GM21360 (cell line): ENCODE results near the gene PCDHA9.
"Not testable (repeated sequence)": the region's sequence is repeated elsewhere in the genome, so short reads cannot be mapped to it uniquely, and the experiment has no call there.

ENCODE experiments used
- ATAC-seq: cut with Tn5 transposase; IDR thresholded peaks from one replicate; pipeline ENCODE4 v1.9.1; 2021; ENCODE audit warnings: mild to moderate bottlenecking, moderate library complexity; ENCODE audit not compliant: unreplicated experiment

Gene PCDHA9

DNA sequence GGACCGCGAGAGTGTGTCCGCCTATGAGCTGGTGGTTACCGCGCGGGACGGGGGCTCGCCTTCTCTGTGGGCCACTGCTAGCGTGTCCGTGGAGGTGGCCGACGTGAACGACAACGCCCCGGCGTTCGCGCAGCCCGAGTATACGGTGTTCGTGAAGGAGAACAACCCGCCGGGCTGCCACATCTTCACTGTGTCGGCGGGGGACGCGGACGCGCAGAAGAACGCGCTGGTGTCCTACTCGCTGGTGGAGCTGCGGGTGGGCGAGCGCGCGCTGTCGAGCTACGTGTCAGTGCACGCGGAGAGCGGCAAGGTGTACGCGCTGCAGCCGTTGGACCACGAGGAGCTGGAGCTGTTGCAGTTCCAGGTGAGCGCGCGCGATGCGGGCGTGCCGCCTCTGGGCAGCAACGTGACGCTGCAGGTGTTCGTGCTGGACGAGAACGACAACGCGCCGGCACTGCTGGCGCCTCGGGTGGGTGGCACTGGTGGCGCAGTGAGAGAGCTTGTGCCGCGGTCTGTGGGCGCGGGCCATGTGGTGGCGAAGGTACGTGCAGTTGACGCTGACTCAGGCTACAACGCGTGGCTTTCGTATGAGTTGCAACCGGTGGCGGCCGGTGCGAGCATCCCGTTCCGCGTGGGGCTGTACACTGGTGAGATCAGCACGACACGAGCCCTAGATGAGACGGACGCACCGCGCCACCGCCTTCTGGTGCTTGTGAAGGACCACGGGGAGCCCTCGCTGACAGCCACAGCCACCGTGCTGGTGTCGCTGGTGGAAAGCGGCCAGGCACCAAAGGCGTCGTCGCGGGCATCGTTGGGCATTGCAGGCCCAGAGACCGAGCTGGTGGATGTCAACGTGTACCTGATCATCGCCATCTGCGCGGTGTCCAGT lies 12.3 kb upstream of the PCDHA9 start:
- ATAC-seq = no peak

DNA sequence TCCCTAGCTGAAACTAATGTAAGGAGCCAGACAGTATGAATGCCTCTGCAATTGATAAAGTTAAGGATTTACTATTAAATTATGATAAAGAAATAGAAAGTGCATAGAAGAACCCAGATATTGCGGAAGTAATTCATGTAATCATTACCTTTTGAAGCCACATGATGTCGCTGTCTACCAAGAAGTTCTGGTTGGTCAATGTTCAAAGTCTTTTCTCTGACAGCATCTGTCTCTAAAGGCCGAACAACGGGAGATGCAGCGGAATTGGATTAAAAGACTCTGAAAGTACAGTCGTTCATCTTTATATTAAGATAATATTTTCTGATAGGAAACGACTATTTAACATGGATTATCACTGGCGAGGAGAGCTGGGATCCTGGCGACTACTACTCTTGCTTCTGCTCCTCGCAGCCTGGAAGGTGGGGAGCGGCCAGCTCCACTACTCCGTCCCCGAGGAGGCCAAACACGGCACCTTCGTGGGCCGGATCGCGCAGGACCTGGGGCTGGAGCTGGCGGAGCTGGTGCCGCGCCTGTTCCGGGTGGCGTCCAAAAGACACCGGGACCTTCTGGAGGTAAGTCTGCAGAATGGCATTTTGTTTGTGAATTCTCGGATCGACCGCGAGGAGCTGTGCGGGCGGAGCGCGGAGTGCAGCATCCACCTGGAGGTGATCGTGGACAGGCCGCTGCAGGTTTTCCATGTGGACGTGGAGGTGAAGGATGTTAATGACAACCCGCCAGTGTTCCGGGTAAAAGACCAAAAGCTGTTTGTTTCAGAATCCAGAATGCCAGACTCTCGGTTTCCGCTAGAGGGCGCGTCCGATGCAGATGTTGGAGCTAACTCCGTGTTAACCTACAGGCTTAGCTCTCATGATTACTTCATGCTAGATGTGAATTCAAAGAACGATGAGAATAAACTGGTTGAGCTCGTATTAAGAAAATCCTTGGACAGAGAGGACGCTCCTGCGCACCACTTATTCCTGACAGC lies 6.9 kb upstream of the PCDHA9 start, which contains the start of gene PCDHA8:
Gene PCDHA8, plus strand, starts transcription at position 210 of the 985 bp plus-strand sequence. Its CDS starts 135 bp downstream, at position 345.
- ATAC-seq = no peak

DNA sequence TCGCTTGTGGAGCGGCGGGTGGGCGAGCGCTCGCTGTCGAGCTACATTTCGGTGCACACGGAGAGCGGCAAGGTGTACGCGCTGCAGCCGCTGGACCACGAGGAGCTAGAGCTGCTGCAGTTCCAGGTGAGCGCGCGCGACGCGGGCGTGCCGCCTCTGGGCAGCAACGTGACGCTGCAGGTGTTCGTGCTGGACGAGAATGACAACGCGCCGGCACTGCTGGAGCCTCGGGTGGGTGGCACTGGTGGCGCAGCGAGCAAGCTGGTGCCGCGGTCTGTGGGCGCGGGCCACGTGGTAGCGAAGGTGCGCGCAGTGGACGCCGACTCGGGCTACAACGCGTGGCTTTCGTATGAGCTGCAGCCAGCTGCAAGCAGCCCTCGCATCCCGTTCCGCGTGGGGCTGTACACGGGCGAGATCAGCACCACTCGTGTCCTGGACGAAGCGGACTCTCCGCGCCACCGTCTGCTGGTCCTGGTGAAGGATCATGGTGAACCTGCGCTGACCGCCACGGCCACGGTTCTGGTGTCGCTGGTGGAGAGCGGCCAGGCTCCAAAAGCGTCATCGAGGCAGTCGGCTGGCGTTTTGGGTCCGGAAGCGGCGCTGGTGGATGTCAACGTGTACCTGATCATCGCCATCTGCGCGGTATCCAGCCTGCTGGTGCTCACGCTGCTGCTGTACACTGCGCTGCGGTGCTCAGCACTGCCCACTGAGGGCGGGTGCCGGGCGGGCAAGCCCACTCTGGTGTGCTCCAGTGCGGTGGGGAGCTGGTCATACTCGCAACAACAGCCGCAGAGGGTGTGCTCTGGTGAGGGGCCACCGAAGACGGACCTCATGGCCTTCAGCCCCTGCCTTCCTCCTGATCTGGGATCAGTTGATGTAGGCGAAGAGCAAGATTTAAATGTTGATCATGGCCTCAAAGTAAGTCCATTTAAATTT lies 5.1 kb upstream of the PCDHA9 start:
- no peak for ATAC-seq

DNA sequence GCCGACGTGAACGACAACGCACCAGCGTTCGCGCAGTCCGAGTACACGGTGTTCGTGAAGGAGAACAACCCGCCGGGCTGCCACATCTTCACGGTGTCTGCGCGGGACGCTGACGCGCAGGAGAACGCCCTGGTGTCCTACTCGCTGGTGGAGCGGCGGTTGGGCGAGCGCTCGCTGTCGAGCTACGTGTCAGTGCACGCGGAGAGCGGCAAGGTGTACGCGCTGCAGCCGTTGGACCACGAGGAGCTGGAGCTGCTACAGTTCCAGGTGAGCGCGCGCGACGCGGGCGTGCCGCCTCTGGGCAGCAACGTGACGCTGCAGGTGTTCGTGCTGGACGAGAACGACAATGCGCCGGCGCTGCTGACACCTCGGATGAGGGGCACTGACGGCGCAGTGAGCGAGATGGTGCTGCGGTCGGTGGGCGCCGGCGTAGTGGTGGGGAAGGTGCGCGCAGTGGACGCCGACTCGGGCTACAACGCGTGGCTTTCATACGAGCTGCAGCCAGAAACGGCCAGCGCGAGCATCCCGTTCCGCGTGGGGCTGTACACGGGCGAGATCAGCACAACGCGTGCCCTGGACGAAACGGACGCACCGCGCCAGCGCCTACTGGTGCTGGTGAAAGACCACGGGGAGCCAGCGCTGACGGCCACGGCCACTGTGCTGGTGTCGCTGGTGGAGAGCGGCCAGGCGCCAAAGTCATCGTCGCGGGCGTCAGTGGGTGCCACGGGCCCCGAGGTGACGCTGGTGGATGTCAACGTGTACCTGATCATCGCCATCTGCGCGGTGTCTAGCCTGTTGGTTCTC lies 1.9 kb downstream of the PCDHA9 start:
- not testable (repeated sequence) for ATAC-seq

DNA sequence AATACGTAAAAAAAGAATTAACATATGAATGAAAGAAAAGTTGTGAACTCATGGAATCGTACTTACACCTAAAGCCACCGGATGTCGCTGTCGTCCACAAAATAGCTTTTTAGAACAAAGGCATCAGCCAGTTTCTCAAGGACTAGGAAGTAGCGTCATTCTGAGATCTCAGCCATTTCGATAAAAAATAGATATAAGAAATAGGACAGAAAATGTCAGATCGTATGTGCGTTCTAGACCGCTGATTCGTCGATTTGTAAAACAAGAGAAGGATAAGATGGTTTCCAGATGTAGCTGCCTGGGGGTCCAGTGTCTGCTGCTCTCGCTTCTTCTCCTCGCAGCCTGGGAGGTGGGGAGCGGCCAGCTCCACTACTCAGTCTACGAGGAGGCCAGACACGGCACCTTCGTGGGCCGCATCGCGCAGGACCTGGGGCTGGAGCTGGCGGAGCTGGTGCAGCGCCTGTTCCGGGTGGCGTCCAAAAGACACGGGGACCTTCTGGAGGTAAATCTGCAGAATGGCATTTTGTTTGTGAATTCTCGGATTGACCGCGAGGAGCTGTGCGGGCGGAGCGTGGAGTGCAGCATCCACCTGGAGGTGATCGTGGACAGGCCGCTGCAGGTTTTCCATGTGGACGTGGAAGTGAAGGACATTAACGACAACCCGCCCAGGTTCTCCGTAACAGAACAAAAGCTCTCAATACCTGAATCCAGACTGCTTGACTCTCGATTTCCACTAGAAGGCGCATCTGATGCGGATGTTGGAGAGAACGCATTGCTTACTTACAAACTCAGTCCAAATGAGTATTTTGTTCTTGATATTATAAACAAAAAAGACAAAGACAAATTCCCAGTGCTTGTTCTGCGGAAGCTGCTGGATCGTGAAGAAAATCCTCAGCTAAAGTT lies 7.8 kb downstream of the PCDHA9 start, which contains the start of gene PCDHA10:
Gene PCDHA10, plus strand, starts transcription at position 126 of the 903 bp plus-strand sequence. Its CDS starts 152 bp downstream, at position 278.
- no peak for ATAC-seq

DNA sequence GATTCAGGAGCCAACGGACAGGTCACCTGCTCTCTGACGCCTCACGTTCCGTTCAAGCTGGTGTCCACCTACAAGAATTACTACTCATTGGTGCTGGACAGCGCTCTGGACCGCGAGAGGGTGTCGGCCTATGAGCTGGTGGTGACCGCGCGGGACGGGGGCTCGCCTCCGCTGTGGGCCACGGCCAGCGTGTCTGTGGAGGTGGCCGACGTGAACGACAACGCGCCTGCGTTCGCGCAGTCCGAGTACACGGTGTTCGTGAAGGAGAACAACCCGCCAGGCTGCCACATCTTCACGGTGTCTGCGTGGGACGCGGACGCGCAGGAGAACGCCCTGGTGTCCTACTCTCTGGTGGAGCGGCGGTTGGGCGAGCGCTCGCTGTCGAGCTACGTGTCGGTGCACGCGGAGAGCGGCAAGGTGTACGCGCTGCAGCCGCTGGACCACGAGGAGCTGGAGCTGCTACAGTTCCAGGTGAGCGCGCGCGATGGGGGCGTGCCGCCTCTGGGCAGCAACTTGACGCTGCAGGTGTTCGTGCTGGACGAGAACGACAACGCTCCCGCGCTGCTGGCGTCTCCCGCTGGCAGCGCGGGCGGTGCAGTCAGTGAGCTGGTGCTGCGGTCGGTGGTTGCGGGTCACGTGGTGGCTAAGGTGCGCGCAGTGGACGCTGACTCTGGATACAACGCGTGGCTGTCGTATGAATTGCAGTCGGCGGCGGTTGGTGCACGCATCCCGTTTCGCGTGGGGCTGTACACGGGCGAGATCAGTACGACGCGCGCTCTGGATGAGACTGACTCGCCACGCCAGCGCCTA lies 9.2 kb downstream of the PCDHA9 start:
- ATAC-seq = no peak

DNA sequence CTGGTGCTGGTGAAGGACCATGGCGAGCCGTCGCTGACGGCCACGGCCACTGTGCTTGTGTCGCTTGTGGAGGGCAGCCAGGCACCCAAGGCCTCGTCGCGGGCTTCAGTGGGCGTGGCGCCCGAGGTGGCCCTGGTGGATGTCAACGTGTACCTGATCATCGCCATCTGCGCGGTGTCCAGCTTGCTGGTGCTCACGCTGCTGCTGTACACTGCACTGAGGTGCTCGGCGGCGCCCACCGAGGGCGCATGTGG lies 9.7 kb downstream of the PCDHA9 start:
- ATAC-seq = no peak

DNA sequence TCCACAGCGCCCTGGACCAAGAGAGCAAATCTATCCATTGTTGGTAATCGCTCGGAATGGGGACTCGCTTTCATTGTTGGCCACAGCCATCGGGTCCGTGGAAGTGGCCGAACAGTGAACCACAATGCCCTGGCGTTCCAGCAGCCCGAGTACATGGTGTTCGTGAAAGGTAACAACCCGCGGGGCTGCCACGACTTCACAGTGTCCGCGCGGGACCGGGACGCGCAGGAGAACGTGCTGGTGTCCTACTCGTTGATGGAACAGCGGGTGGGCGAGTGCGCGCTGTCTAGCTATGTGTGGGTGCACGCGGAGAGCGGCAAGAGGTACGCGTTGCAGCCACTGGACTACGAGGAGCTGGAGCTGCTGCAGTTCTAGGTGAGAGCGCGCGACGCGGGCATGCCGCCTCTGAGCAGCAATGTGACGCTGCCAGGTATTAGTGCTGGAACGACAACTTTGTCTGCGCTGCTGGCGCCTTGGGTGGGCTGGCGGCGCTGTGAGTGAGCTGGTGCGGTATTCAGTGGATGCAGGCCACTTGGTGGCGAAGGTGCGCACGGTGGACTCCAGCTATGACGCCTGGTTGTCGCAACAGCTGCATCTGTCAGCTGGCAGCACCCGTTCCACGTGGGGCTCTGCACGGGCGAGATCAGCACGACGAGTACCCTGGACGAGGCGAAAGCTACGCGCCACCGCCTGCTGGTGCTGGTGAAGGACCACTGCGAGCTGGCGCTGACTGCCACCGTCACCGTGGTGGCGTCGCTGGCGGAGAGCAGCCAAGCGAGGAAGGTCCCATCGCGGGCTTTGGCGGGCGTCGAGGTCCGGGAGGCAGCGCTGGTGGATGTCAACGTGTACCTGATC lies 14.5 kb downstream of the PCDHA9 start:
- no peak for ATAC-seq

DNA sequence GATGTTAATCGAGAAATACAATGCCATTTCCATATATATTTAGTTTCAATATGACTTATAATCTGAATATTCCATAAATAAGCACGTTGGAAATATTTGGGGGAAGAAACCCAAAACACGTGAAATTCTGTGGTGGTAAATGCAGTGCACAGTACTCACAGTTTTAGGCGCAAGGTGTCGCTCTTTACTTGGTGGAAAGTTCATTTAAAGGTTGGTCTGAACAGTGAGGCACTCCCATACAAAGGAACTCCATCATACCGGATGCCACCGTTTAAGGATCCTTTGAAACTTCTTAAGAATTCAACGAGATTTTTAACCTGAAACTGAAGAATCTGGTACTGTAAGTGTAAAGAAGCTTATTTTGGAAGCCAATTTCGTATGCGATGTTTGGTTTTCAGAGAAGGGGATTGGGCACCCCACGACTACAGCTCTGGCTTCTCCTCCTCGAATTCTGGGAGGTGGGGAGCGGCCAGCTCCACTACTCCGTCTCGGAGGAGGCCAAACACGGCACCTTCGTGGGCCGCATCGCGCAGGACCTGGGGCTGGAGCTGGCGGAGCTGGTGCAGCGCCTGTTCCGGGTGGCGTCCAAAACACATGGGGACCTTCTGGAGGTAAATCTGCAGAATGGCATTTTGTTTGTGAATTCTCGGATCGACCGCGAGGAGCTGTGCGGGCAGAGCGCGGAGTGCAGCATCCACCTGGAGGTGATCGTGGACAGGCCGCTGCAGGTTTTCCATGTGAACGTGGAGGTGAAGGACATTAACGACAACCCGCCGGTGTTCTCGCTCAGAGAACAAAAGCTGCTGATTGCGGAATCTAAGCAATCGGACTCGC lies 20.8 kb downstream of the PCDHA9 start, which contains the start of gene PCDHA11:
Gene PCDHA11, plus strand, starts transcription at position 237 of the 834 bp plus-strand sequence. Its CDS starts 147 bp downstream, at position 384.
- no peak for ATAC-seq

DNA sequence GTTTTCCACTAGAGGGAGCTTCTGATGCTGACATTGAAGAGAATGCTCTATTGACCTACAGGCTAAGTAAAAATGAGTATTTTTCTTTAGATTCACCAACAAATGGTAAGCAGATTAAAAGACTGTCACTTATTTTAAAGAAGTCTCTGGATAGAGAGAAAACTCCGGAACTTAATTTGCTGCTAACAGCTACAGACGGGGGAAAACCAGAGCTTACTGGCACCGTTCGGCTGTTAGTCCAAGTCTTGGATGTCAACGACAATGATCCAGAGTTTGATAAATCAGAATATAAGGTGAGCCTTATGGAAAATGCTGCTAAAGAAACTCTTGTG lies 21.3 kb downstream of the PCDHA9 start:
- no peak for ATAC-seq

DNA sequence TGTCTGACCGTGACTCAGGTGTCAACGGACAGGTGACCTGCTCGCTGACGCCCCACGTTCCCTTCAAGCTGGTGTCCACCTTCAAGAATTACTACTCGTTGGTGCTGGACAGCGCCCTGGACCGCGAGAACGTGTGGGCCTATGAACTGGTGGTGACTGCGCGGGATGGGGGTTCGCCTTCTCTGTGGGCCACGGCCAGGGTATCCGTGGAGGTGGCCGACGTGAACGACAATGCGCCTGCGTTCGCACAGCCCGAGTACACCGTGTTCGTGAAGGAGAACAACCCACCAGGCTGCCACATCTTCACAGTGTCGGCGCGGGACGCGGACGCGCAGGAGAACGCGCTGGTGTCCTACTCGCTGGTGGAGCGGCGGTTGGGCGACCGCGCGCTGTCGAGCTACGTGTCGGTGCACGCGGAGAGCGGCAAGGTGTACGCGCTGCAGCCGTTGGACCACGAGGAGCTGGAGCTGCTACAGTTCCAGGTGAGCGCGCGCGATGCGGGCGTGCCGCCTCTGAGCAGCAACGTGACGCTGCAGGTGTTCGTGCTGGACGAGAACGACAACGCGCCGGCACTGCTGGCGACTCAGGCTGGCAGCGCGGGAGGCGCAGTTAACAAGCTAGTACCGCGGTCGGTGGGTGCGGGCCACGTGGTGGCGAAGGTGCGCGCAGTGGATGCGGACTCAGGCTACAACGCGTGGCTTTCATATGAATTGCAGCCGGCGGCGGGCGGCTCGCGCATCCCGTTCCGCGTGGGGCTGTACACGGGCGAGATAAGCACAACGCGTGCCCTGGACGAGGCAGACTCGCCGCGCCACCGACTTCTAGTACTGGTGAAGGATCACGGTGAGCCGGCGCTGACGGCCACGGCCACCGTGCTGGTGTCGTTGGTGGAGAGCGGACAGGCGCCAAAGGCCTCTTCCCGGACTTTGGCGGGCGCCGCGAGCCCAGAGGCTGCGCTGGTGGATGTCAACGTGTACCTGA lies 22.3 kb downstream of the PCDHA9 start:
- ATAC-seq = no peak

DNA sequence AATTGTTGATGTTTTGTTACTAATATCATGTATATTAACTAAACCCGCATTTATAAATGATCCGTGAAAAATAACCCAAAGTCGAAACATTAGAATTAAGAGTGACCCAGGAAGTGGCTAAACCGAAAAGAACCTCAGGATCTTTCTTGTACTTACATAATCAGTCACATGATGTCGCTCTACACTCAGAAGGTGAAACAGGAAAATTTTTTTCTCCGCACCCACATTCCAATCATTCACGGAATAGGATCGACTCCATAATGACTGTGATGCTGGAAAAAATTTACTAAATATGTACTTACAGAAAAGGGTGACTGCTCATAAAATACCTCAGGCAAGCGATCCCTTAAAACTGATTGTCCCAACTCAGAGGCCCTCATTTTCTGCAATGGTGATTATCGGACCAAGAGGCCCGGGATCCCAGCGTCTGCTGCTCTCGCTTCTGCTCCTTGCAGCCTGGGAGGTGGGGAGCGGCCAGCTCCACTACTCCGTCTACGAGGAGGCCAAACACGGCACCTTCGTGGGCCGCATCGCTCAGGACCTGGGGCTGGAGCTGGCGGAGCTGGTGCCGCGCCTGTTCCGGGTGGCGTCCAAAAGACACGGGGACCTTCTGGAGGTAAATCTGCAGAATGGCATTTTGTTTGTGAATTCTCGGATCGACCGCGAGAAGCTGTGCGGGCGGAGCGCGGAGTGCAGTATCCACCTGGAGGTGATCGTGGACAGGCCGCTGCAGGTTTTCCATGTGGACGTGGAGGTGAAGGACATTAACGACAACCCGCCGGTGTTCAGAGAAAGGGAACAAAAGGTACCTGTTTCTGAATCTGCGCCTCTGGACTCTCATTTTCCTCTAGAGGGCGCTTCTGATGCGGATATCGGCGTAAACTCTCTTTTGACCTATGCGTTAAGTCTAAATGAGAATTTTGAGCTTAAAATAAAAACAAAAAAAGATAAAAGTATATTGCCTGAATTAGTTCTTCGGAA lies 27.2 kb downstream of the PCDHA9 start, which contains the start of gene PCDHA12:
Gene PCDHA12, plus strand, starts transcription at position 224 of the 981 bp plus-strand sequence. Its CDS starts 165 bp downstream, at position 389.
- no peak for ATAC-seq

DNA sequence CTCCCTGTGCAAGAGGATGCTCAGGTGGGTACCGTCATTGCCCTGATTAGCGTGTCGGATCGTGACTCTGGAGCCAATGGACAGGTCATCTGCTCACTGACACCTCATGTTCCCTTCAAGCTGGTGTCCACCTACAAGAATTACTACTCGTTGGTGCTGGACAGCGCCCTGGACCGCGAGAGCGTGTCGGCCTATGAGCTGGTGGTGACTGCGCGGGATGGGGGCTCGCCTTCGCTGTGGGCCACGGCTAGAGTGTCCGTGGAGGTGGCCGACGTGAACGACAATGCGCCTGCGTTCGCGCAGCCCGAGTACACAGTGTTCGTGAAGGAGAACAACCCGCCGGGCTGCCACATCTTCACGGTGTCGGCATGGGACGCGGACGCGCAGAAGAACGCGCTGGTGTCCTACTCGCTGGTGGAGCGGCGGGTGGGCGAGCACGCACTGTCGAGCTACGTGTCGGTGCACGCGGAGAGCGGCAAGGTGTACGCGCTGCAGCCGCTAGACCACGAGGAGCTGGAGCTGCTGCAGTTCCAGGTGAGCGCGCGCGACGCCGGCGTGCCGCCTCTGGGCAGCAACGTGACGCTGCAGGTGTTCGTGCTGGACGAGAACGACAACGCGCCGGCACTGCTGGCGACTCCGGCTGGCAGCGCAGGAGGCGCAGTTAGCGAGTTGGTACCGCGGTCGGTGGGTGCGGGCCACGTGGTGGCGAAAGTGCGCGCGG lies 28.5 kb downstream of the PCDHA9 start:
- ATAC-seq = not testable (repeated sequence)
